Kidney (tissue), 14 donors: ENCODE results near the gene PIM3. TPM values are rescaled to one million over a fixed set of nuclear protein-coding genes. Genes with fewer than 3 reads are reported as not detected.

Experiments used
- DNase-seq, 5 donors: peaks; one replicate each; pipeline ENCODE4 v3.0.0-alpha.2; 2013 to 2020
- FAIRE-seq: peaks from 2 replicates; lab custom pipeline; 2012; peaks lifted over from hg19 to GRCh38; lab: Jason Lieb, UNC
- H3K27ac ChIP-seq, 2 donors: one replicate each; pipeline ENCODE4 v1.7.0; 2013; ENCODE audit warnings: low read depth in 2 of 2, low read length in 2 of 2, inconsistent platforms in 1 of 2
- H3K27me3 ChIP-seq: one replicate; pipeline ENCODE4 v1.7.1; 2013; ENCODE audit warnings: low read length, inconsistent platforms; ENCODE audit not compliant: control insufficient read depth, insufficient read depth
- H3K36me3 ChIP-seq, 3 donors: one replicate each; pipeline versions ENCODE4 v1.7.0 to v1.7.1; 2013; ENCODE audit warnings: low read length in 3 of 3, control low read depth in 1 of 3, inconsistent platforms in 1 of 3; ENCODE audit not compliant: insufficient read depth in 3 of 3, control insufficient read depth in 2 of 3
- H3K4me1 ChIP-seq, 3 donors: one replicate each; pipeline versions ENCODE4 v1.7.0 to v1.7.1; 2013; ENCODE audit warnings: low read length in 3 of 3, inconsistent platforms in 1 of 3, low read depth in 1 of 3; ENCODE audit not compliant: control insufficient read depth in 2 of 3, insufficient read depth in 2 of 3
- H3K4me3 ChIP-seq, 3 donors: one replicate each; pipeline versions ENCODE4 v1.7.0 to v1.8.1; 2013; ENCODE audit warnings: low read length in 3 of 3, control low read depth in 1 of 3, inconsistent platforms in 1 of 3
- H3K9ac ChIP-seq, 3 donors: one replicate each; pipeline versions ENCODE4 v1.7.0 to v1.7.1; 2013; ENCODE audit warnings: low read length in 3 of 3, control low read depth in 1 of 3, inconsistent platforms in 1 of 3
- H3K9me3 ChIP-seq, 3 donors: one replicate each; pipeline versions ENCODE4 v1.7.0 to v1.7.1; 2013; ENCODE audit warnings: low read length in 3 of 3, control low read depth in 1 of 3, inconsistent platforms in 1 of 3; ENCODE audit not compliant: control insufficient read depth in 2 of 3, insufficient read depth in 1 of 3
- CTCF ChIP-seq: IDR thresholded peaks from 3 replicates; pipeline ENCODE4 v1.5.1; 2012; ENCODE audit warnings: mild to moderate bottlenecking, moderate library complexity, borderline replicate concordance; ENCODE audit not compliant: insufficient read depth; ENCODE audit errors: extremely low read depth
- intact Hi-C: fragments of 100-400 bp; cut with DNase I; formaldehyde crosslinking; loops from one replicate; pipeline ENCODE4 v1.11.1; 2022
- polyA plus RNA-seq: library from polyadenylated mRNA; stranded (reverse); fragments of 350-450 nt; fragmentation: Illumina TruSeq; extraction: RNeasy Lipid Tissue Mini Kit (QIAGEN cat#74804); gene quantifications from one replicate; pipeline ENCODE4 v1.2.3, GENCODE V29; 2014; ENCODE audit warnings: low read depth, low replicate concordance; ENCODE audit not compliant: insufficient read depth
- total RNA-seq: library from RNA; stranded (reverse); fragmentation: NEBNext Ultra II Directional; extraction: Animal tissue kit (Norgen Biotek cat#: 25700); gene quantifications from one replicate; pipeline ENCODE4 v1.2.1, GENCODE V29; 2021
- donor health status: control.
- donor health status: control.
- donor health status: control.
- donor health status: control.
- donor health status: control.
- donor health status: DM: yes; HTN: yes; CAD: no.
- donor health status: Normal renal cell carcinoma (clear cell type).

PIM3 gene
- total and polyA plus RNA-seq, 2 donors from 2014 or later: 96.5 to 107 TPM

DNA sequence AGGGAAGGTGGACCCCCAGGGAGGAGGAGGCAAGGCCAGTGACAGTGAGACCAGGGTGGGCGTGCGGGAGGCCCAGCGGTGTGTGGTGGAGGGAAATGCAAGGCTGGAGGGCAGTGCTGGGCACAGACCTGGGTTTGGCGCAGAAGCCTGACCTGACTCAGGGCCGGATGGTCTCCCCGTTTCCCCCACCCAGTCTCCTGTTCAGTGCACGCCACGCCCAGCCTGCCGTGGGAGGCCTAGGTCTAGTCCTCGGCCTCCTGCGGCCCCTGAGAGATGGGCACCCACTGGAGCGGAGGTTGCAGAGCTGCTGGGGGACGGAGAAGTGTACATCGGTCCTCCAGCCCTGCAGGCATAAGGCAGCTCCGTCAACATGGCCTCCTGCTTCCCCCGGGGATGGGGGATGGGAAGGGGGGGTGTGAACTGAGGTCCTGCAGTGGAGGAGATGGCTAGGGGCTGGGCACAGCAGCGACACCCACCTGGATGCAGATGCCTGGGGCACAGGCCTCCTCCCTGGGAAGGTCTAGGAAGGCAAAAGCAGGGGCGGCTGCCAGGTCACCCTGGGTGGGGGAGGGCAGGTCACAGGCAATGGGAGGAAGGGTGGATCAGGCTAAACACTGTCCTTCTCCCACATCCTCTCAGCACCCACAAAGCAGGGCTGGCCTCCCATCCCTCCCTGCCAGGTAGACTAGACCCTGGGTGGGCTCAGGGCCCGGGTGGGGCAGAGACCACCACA, 36.1 kb downstream of the PIM3 start:
- H3K4me3 ChIP-seq: no peak overlapping the region
- no peaks in the 10 kb centered on the region for H3K36me3 ChIP-seq
- peaks cover 0 to 2% (median 0%) of the 10 kb centered on the region in 3 donors for H3K4me1 ChIP-seq
- H3K27me3 ChIP-seq: peaks cover 2% of the 10 kb centered on the region
- H3K9me3 ChIP-seq: no peaks in the 10 kb centered on the region
- H3K27ac ChIP-seq: no peak overlapping the region
- TF ChIP-seq CTCF: no peak
- no peak overlapping the region for H3K9ac ChIP-seq
- FAIRE-seq: no peak
- peak in 2 of 5 donors; percentile 54 to 72 for DNase-seq
- intact Hi-C loops: no loop called here

DNA sequence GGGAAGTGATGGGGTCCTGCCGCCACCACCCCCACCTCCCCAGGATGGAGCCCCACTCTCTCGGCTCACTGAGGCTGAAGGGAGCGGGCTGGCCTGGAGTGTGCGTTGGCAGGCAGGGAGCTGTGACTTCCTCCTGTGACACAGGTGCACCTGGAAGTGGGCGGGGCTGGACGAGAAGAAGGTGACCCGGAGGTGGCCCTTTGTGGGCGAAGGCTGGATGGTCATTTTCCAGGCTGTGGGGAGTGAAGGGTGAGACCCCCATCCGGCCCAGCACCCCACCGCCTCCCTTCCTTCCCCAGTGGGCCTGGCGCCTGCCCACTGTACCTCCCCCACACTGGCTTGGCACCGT, 36.7 kb downstream of the PIM3 start:
- H3K36me3 ChIP-seq: no peaks in the 10 kb centered on the region
- peaks cover 0 to 2% (median 0%) of the 10 kb centered on the region in 3 donors for H3K4me1 ChIP-seq
- H3K9me3 ChIP-seq: no peaks in the 10 kb centered on the region
- H3K27ac ChIP-seq: no peak overlapping the region
- FAIRE-seq (no peak), DNase-seq (peak in 2 of 5 donors; percentile 60 to 81)
- H3K9ac ChIP-seq: no peak overlapping the region
- TF ChIP-seq CTCF: no peak
- H3K27me3 ChIP-seq: peaks cover 2% of the 10 kb centered on the region
- intact Hi-C loops: no loop called here
- H3K4me3 ChIP-seq: no peak overlapping the region

- Histone ChIP-seq H3K27me3 (peaks cover 2% of the 10 kb centered on the region), H3K9ac (no peak overlapping the region), H3K9me3 (no peaks in the 10 kb centered on the region), H3K27ac (no peak overlapping the region), H3K36me3 (no peaks in the 10 kb centered on the region), H3K4me3 (no peak overlapping the region), H3K4me1 (peaks cover 0 to 2% (median 0%) of the 10 kb centered on the region in 3 donors)
- DNase-seq (peak in 2 of 5 donors; percentile 45 to 70), FAIRE-seq (no peak)
- no peak for TF ChIP-seq CTCF
- intact Hi-C loops: no loop called here
Observed at GRCh38 chr22:49997932-49998717, 37.6 kb downstream of the PIM3 start.
